ENCODE data around the gene CXCR3. TPM values are rescaled to one million over a fixed set of nuclear protein-coding genes. Genes with fewer than 3 reads are reported as not detected.
A peak's percentile ranks its signal among the peaks of the same experiment; 100 is the strongest.
"Not testable (repeated sequence)": the region's sequence is repeated elsewhere in the genome, so short reads cannot be mapped to it uniquely, and the experiment has no call there.

CXCR3 gene
- total RNA-seq = 10 to 100 TPM in 1 of 5 experiments, 1 to 10 TPM in 4; 1.1 to 70.5 (median 1.5) TPM
- polyA plus RNA-seq = 1 to 10 TPM in 1 of 2 donors, under 1 TPM in 1; 0.84 to 1.5 TPM
- total RNA-seq = 0.54 reads per million

- DNase-seq = peak in 6 of 9 donors; percentile 11 to 74 (median 26)
- H3K36me3 Mint-ChIP-seq = peaks cover 0 to 29% (median 8%) of the 10 kb centered on the region in 5 donors
- intact Hi-C loops (cut with micrococcal nuclease) = loop anchor here (1.0 to 2.0 kb wide), 4 partner anchors 9 to 86 kb away; partner anchors contain the start of gene OGT (in 1 of the 2)
- Histone ChIP-seq H3K4me3 (ENCODE audit: low read length) (peak within 1 kb of the TSS; percentile 52), H3K9me3 (ENCODE audit: control insufficient read depth in 2 of 3, low read length in 3 of 3) (no peaks in the 10 kb centered on the region), H3K27me3 (ENCODE audit: control insufficient read depth in 2 of 2, insufficient read depth in 2 of 2, low read length in 2 of 2) (no peaks in the 10 kb centered on the region), H3K36me3 (ENCODE audit: control insufficient read depth in 2 of 3, insufficient read depth in 3 of 3, low read length in 3 of 3) (peaks cover 0 to 10% (median 0%) of the 10 kb centered on the region in 3 experiments), H3K4me1 (ENCODE audit: control insufficient read depth in 2 of 2, insufficient read depth in 2 of 2, low read length in 2 of 2) (peaks cover 35 to 39% of the 10 kb centered on the region in 2 donors), H3K27ac (ENCODE audit: low read depth, low read length) (peak within 1 kb of the TSS; percentile 45)
- peaks cover 25 to 77% (median 63%) of the 10 kb centered on the region in 7 donors for H3K4me1 Mint-ChIP-seq
- POLR2A ChIA-PET = interaction anchor here (1.5 kb wide), 1 partner anchor 11 kb away, joined by 7 read pairs; no protein-coding TSS in a partner anchor
- H3K4me3 Mint-ChIP-seq = peak within 1 kb of the TSS; percentile 60 to 92 (median 68)
- ATAC-seq = peak; percentile 54
- H3K9me3 Mint-ChIP-seq = no peaks in the 10 kb centered on the region
- CTCF ChIA-PET = no interaction called here
- peak within 1 kb of the TSS; percentile 64 to 92 (median 77) for H3K27ac Mint-ChIP-seq
- H3K27me3 Mint-ChIP-seq = no peaks in the 10 kb centered on the region
Measured at GRCh38 chrX:71618303-71618721, at the start of gene CXCR3. Gene CXCR3, minus strand, starts transcription at chrX:71618511. Its CDS starts 62 bp downstream, at chrX:71618449.

- peaks cover 9 to 30% (median 29%) of the 10 kb centered on the region in 7 donors for H3K4me1 Mint-ChIP-seq
- Histone ChIP-seq H3K36me3 (ENCODE audit: control insufficient read depth in 2 of 3, insufficient read depth in 3 of 3, low read length in 3 of 3) (no peaks in the 10 kb centered on the region), H3K27ac (ENCODE audit: low read depth, low read length) (no peak within 1 kb of the TSS), H3K9me3 (ENCODE audit: control insufficient read depth in 2 of 3, low read length in 3 of 3) (no peaks in the 10 kb centered on the region), H3K4me1 (ENCODE audit: control insufficient read depth in 2 of 2, insufficient read depth in 2 of 2, low read length in 2 of 2) (peaks cover 5 to 17% of the 10 kb centered on the region in 2 donors), H3K4me3 (ENCODE audit: low read length) (no peak within 1 kb of the TSS), H3K27me3 (ENCODE audit: control insufficient read depth in 2 of 2, insufficient read depth in 2 of 2, low read length in 2 of 2) (no peaks in the 10 kb centered on the region)
- no peak within 1 kb of the TSS for H3K27ac Mint-ChIP-seq
- H3K4me3 Mint-ChIP-seq = no peak within 1 kb of the TSS
- no peak for DNase-seq
- CTCF ChIA-PET = no interaction called here
- H3K9me3 Mint-ChIP-seq = peaks cover 0 to 2% (median 0%) of the 10 kb centered on the region in 11 donors
- no peaks in the 10 kb centered on the region for H3K36me3 Mint-ChIP-seq
- intact Hi-C loops (cut with micrococcal nuclease) = no loop called here
- POLR2A ChIA-PET = no interaction called here
- peaks cover 0 to 6% (median 0%) of the 10 kb centered on the region in 5 donors for H3K27me3 Mint-ChIP-seq
- ATAC-seq = no peak
Measured at GRCh38 chrX:71667328-71668247, 49.3 kb upstream of the CXCR3 start, which contains the start of gene LOC101059915. Gene LOC101059915, plus strand, starts transcription at chrX:71667546.

- Histone ChIP-seq H3K4me1 (ENCODE audit: control insufficient read depth in 2 of 2, insufficient read depth in 2 of 2, low read length in 2 of 2) (peaks cover 5 to 16% of the 10 kb centered on the region in 2 donors), H3K9me3 (ENCODE audit: control insufficient read depth in 2 of 3, low read length in 3 of 3) (no peaks in the 10 kb centered on the region), H3K4me3 (ENCODE audit: low read length) (no peak overlapping the region), H3K27ac (ENCODE audit: low read depth, low read length) (no peak overlapping the region), H3K27me3 (ENCODE audit: control insufficient read depth in 2 of 2, insufficient read depth in 2 of 2, low read length in 2 of 2) (no peaks in the 10 kb centered on the region), H3K36me3 (ENCODE audit: control insufficient read depth in 2 of 3, insufficient read depth in 3 of 3, low read length in 3 of 3) (no peaks in the 10 kb centered on the region)
- peaks cover 0 to 2% (median 0%) of the 10 kb centered on the region in 11 donors for H3K9me3 Mint-ChIP-seq
- ATAC-seq (no peak), DNase-seq (no peak)
- no peaks in the 10 kb centered on the region for H3K36me3 Mint-ChIP-seq
- ChIA-PET POLR2A (no interaction called here), CTCF (no interaction called here)
- no peak overlapping the region for H3K27ac Mint-ChIP-seq
- no peak overlapping the region for H3K4me3 Mint-ChIP-seq
- H3K4me1 Mint-ChIP-seq = peaks cover 9 to 30% (median 27%) of the 10 kb centered on the region in 7 donors
- intact Hi-C loops (cut with micrococcal nuclease) = no loop called here
- peaks cover 0 to 6% (median 0%) of the 10 kb centered on the region in 5 donors for H3K27me3 Mint-ChIP-seq
Measured at GRCh38 chrX:71666240-71667223, 48.2 kb upstream of the CXCR3 start.

- H3K9me3 Mint-ChIP-seq = peaks cover 0 to 2% (median 0%) of the 10 kb centered on the region in 11 donors
- no peak overlapping the region for H3K27ac ChIP-seq (ENCODE audit: low read depth, low read length)
- no peak for DNase-seq
- ChIA-PET POLR2A (no interaction called here), CTCF (no interaction called here)
- peaks cover 0 to 5% (median 0%) of the 10 kb centered on the region in 5 donors for H3K27me3 Mint-ChIP-seq
- peaks cover 6 to 23% (median 19%) of the 10 kb centered on the region in 7 donors for H3K4me1 Mint-ChIP-seq
- no peak overlapping the region for H3K4me3 Mint-ChIP-seq
- no peak for ATAC-seq
- no peaks in the 10 kb centered on the region for H3K9me3 ChIP-seq (ENCODE audit: control insufficient read depth in 2 of 3, low read length in 3 of 3)
- intact Hi-C loops (cut with micrococcal nuclease) = no loop called here
- no peaks in the 10 kb centered on the region for H3K27me3 ChIP-seq (ENCODE audit: control insufficient read depth in 2 of 2, insufficient read depth in 2 of 2, low read length in 2 of 2)
- no peak overlapping the region for H3K27ac Mint-ChIP-seq
- H3K4me3 ChIP-seq (ENCODE audit: low read length) = no peak overlapping the region
- H3K36me3 ChIP-seq (ENCODE audit: control insufficient read depth in 2 of 3, insufficient read depth in 3 of 3, low read length in 3 of 3) = no peaks in the 10 kb centered on the region
- H3K36me3 Mint-ChIP-seq = no peaks in the 10 kb centered on the region
- H3K4me1 ChIP-seq (ENCODE audit: control insufficient read depth in 2 of 2, insufficient read depth in 2 of 2, low read length in 2 of 2) = peaks cover 5 to 9% of the 10 kb centered on the region in 2 donors
Measured at GRCh38 chrX:71665747-71666146, 47.4 kb upstream of the CXCR3 start.

GRCh38 chrX:71664889-71665491 is 46.7 kb upstream of the CXCR3 start:
- Histone ChIP-seq H3K36me3 (ENCODE audit: control insufficient read depth in 2 of 3, insufficient read depth in 3 of 3, low read length in 3 of 3) (no peaks in the 10 kb centered on the region), H3K9me3 (ENCODE audit: control insufficient read depth in 2 of 3, low read length in 3 of 3) (no peaks in the 10 kb centered on the region), H3K27me3 (ENCODE audit: control insufficient read depth in 2 of 2, insufficient read depth in 2 of 2, low read length in 2 of 2) (no peaks in the 10 kb centered on the region), H3K27ac (ENCODE audit: low read depth, low read length) (no peak overlapping the region), H3K4me3 (ENCODE audit: low read length) (no peak overlapping the region), H3K4me1 (ENCODE audit: control insufficient read depth in 2 of 2, insufficient read depth in 2 of 2, low read length in 2 of 2) (peaks cover 3 to 5% of the 10 kb centered on the region in 2 donors)
- H3K27ac Mint-ChIP-seq = no peak overlapping the region
- intact Hi-C loops (cut with micrococcal nuclease) = no loop called here
- POLR2A ChIA-PET = no interaction called here
- CTCF ChIA-PET = no interaction called here
- H3K4me3 Mint-ChIP-seq = no peak overlapping the region
- peaks cover 6 to 18% (median 13%) of the 10 kb centered on the region in 7 donors for H3K4me1 Mint-ChIP-seq
- H3K36me3 Mint-ChIP-seq = no peaks in the 10 kb centered on the region
- DNase-seq (no peak), ATAC-seq (no peak)
- H3K9me3 Mint-ChIP-seq = peaks cover 0 to 2% (median 0%) of the 10 kb centered on the region in 11 donors
- H3K27me3 Mint-ChIP-seq = no peaks in the 10 kb centered on the region

- H3K4me3 Mint-ChIP-seq; DNase-seq; H3K9me3 Mint-ChIP-seq; H3K4me3 ChIP-seq (ENCODE audit: low read length); H3K36me3 Mint-ChIP-seq; POLR2A ChIA-PET; H3K36me3 ChIP-seq (ENCODE audit: control insufficient read depth in 2 of 3, insufficient read depth in 3 of 3, low read length in 3 of 3); H3K27me3 Mint-ChIP-seq; H3K27ac Mint-ChIP-seq; CTCF ChIA-PET; H3K4me1 ChIP-seq (ENCODE audit: control insufficient read depth in 2 of 2, insufficient read depth in 2 of 2, low read length in 2 of 2); H3K9me3 ChIP-seq (ENCODE audit: control insufficient read depth in 2 of 3, low read length in 3 of 3); H3K27me3 ChIP-seq (ENCODE audit: control insufficient read depth in 2 of 2, insufficient read depth in 2 of 2, low read length in 2 of 2); H3K27ac ChIP-seq (ENCODE audit: low read depth, low read length); ATAC-seq; intact Hi-C loops (cut with micrococcal nuclease): not testable (repeated sequence)
- peaks cover 6 to 18% (median 13%) of the 10 kb centered on the region in 7 donors for H3K4me1 Mint-ChIP-seq
Measured at GRCh38 chrX:71664202-71664601, 45.9 kb upstream of the CXCR3 start.
